HG02610 (cell line): ENCODE data around the gene TMC8.
A peak's percentile ranks its signal among the peaks of the same experiment; 100 is the strongest.
"Not testable (repeated sequence)": the region's sequence is repeated elsewhere in the genome, so short reads cannot be mapped to it uniquely, and the experiment has no call there.

Source experiments
- ATAC-seq: cut with Tn5 transposase; IDR thresholded peaks from one replicate; pipeline ENCODE4 v1.9.1; 2021; ENCODE audit warnings: mild to moderate bottlenecking, moderate library complexity; ENCODE audit not compliant: unreplicated experiment

TMC8 gene

GRCh38 chr17:78147315-78147998, 16.9 kb downstream of the TMC8 start:
- ATAC-seq, result peak; percentile 43

- no peak for ATAC-seq
Observed at GRCh38 chr17:78148286-78149016, 17.9 kb downstream of the TMC8 start.

GRCh38 chr17:78151514-78152008, 21.0 kb downstream of the TMC8 start:
- no peak for ATAC-seq

GRCh38 chr17:78154903-78155811, 24.6 kb downstream of the TMC8 start:
- peak; percentile 52 for ATAC-seq

- ATAC-seq, result peak; percentile 58
Observed at GRCh38 chr17:78159575-78160158, 29.1 kb downstream of the TMC8 start.

GRCh38 chr17:78163881-78164747, 33.5 kb downstream of the TMC8 start:
- no peak for ATAC-seq

- ATAC-seq, result no peak
Observed at GRCh38 chr17:78164748-78165607, 34.4 kb downstream of the TMC8 start.

GRCh38 chr17:78166416-78166815, 35.8 kb downstream of the TMC8 start:
- ATAC-seq, result no peak

GRCh38 chr17:78168242-78168902, 37.8 kb downstream of the TMC8 start, which contains the start of gene SYNGR2:
SYNGR2 (plus strand) TSS chr17:78168581; CDS start chr17:78168617, 36 bp downstream.
- ATAC-seq, result peak; percentile 57

GRCh38 chr17:78168903-78169793, 38.6 kb downstream of the TMC8 start:
- peak; percentile 35 for ATAC-seq

- no peak for ATAC-seq
Observed at GRCh38 chr17:78170692-78171590, 40.4 kb downstream of the TMC8 start.

- ATAC-seq, result not testable (repeated sequence)
Observed at GRCh38 chr17:78171591-78172248, 41.1 kb downstream of the TMC8 start.

- no peak for ATAC-seq
Observed at GRCh38 chr17:78172249-78173051, 41.9 kb downstream of the TMC8 start.

- ATAC-seq, result no peak
Observed at GRCh38 chr17:78173097-78173715, 42.6 kb downstream of the TMC8 start.
